Neural progenitor cell (in vitro differentiated cells): ENCODE results near the gene R3HDM2.

ENCODE experiments used
- CTCF ChIP-seq: fragments of 200-600 bp; sonication (generic); IDR thresholded peaks from 2 replicates; pipeline ENCODE4 v1.5.1; 2017; ENCODE audit warnings: antibody characterized with exemption, mild to moderate bottlenecking
- EZH2 ChIP-seq: fragments of 200-600 bp; sonication (generic); IDR thresholded peaks from 2 replicates; pipeline ENCODE4 v1.6.1; 2017; ENCODE audit warnings: antibody characterized with exemption, mild to moderate bottlenecking, moderate library complexity
- EZH2phosphoT487 ChIP-seq: fragments of 200-600 bp; sonication (generic); IDR thresholded peaks from 2 replicates; pipeline ENCODE4 v1.6.1; 2017; ENCODE audit warnings: antibody characterized with exemption

- TF ChIP-seq CTCF (no peak), EZH2 (no peak), EZH2phosphoT487 (no peak)
Measured at GRCh38 chr12:57474862-57475261, 44.0 kb upstream of the R3HDM2 start.
